ENCODE measurements around the gene COL4A2.

COL4A2 gene

GRCh38 chr13:110423689-110424302 is 116.7 kb downstream of the COL4A2 start:
- no peak for DNase-seq

- no peak for DNase-seq
Measured at GRCh38 chr13:110424569-110425443, 117.7 kb downstream of the COL4A2 start.

- no peak for DNase-seq
Measured at GRCh38 chr13:110425444-110425780, 118.3 kb downstream of the COL4A2 start.

- no peak for DNase-seq
Measured at GRCh38 chr13:110426735-110427134, 119.7 kb downstream of the COL4A2 start.

GRCh38 chr13:110428313-110428712 is 121.2 kb downstream of the COL4A2 start:
- no peak for DNase-seq

- no peak for DNase-seq
Measured at GRCh38 chr13:110430391-110431336, 123.6 kb downstream of the COL4A2 start.

- DNase-seq = no peak
Measured at GRCh38 chr13:110431425-110432294, 124.6 kb downstream of the COL4A2 start.

GRCh38 chr13:110432522-110432921 is 125.4 kb downstream of the COL4A2 start:
- no peak for DNase-seq

GRCh38 chr13:110433014-110433413 is 125.9 kb downstream of the COL4A2 start:
- DNase-seq = no peak

- DNase-seq = no peak
Measured at GRCh38 chr13:110434629-110435028, 127.5 kb downstream of the COL4A2 start.

GRCh38 chr13:110435331-110435730 is 128.2 kb downstream of the COL4A2 start:
- no peak for DNase-seq

GRCh38 chr13:110436276-110436675 is 129.2 kb downstream of the COL4A2 start:
- no peak for DNase-seq

GRCh38 chr13:110436786-110437370 is 129.8 kb downstream of the COL4A2 start:
- no peak for DNase-seq

- no peak for DNase-seq
Measured at GRCh38 chr13:110438211-110438610, 131.1 kb downstream of the COL4A2 start.

GRCh38 chr13:110438776-110439175 is 131.7 kb downstream of the COL4A2 start:
- no peak for DNase-seq

GRCh38 chr13:110440946-110441731 is 134.1 kb downstream of the COL4A2 start:
- DNase-seq = no peak

GRCh38 chr13:110442930-110443621 is 136.0 kb downstream of the COL4A2 start:
- DNase-seq = no peak

GRCh38 chr13:110443622-110444225 is 136.6 kb downstream of the COL4A2 start:
- DNase-seq = no peak

GRCh38 chr13:110444226-110444653 is 137.2 kb downstream of the COL4A2 start:
- DNase-seq = no peak

GRCh38 chr13:110445183-110445582 is 138.1 kb downstream of the COL4A2 start:
- no peak for DNase-seq

All from CD4-positive, alpha-beta T cell treated with Interleukin-10 for 1 hour (primary cell).